NCI-H446 (cell line): Measurements from ENCODE around the gene TFRC.
"Not testable (repeated sequence)": the region's sequence is repeated elsewhere in the genome, so short reads cannot be mapped to it uniquely, and the experiment has no call there.

Experiments used
- DNase-seq, 2 experiments: peaks; one replicate each; lab custom pipeline; 2025; lab: John Stamatoyannopoulos, UW

The TFRC gene

DNA sequence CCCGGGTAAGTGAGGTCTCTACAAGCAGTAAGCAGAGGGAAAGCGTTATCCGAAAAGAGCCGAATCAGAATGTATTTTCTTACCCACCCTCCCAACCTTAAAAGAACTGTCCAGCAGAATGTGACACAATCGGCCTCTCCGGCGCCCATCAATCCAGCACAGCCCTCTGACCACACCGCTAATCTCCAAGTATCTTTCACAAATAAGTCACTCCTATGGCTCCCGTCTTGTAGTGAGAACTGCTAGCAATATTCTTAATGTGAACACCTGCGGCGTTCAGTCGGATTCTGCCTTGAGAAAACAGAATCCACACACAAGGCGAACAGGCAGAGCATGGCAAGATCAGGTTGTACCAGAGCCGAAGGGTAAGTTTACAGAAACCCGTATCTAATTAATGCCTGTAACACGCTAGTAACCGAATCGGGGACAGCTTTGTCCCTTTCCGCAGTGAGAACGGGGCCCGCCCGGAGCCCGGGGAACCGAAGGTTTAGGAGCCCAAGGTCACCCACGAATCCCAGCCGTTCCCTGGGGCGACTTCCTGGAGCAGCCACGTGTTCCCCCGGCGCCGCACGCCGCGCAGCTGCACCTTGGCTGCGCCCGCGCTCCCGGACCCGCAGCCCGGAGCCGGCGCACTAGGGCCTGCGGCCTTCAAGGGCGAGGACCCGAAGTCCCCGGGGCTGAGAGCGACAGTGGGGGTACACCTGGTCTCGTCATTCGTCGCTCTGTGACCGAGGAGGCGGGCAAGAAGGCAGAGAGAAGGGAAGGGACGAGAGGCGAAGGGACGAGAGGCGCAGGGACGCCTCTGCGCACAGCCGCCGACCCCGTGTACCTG, 672 bp downstream of the TFRC start:
- peak; percentile 7 to 54 for DNase-seq

- not testable (repeated sequence) for DNase-seq
These were observed 1.6 kb downstream of the TFRC start for GRCh38 chr3:196080101-196080846.

DNA sequence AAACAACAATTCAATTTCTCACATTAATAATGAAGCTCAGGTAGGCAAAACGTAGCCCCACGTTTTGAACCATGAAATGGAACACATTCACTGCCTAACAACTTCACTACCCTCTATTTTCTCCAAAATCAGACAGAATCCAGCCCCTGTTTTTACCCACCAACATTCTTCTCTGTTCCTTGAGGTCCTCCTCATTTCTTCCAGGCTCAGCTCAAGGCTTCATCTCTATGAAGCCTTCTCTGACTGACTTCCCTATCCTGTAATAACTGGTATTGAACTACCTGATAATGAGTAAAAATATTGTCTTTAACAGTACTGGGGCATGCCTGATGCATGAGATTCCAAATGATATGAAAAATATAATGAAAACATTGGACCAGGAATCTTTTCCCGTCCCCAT, 2.2 kb downstream of the TFRC start:
- no peak for DNase-seq

- DNase-seq: no peak
These were observed 6.9 kb downstream of the TFRC start for GRCh38 chr3:196075013-196075412.

DNA sequence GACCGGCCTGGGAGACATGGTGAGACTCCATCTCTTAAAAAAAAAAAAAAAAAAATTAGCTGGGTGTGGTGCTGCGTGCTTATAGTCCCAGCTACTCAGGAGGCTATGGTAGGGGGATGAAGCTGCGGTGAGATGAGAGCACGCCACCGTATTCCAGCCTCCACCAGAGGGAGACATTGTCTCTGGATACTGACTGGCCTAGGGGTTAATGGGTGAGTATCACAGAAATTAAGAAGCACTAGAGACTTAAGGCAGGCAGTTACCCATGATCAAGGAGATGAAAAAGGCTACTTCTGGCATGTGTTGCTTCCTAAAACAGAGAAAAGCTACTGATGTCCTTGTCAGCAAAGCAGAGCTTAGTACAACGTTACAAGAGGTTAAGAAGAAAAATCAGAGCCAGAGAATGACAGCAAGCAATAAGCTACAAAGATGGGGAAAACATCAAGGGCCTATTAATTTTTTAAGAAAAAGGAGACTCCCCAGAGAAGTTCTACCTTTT, 8.6 kb downstream of the TFRC start:
- peak; percentile 67 for DNase-seq

DNA sequence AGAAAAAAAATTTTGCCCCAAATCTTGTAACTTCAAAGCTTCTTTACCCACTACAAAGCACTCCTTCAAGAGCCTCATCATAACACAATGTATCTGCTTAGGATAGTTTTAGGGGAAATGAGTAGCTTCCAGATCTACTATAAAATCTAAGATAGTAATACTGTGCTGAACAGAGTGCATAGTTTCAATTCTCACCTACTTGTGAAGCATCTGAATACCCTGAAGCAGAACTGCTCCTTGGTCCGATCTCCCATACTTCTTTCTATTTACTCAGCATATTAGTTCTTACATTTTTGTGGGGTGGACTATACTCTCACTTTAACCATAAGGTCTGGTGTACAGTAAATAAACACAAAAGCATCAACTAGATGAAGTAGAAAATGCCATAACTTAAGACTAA, 9.6 kb downstream of the TFRC start:
- no peak for DNase-seq

- DNase-seq: not testable (repeated sequence)
These were observed 13.1 kb downstream of the TFRC start for GRCh38 chr3:196068812-196069211.

GRCh38 chr3:196067439-196067838, 14.5 kb downstream of the TFRC start:
- no peak for DNase-seq

DNA sequence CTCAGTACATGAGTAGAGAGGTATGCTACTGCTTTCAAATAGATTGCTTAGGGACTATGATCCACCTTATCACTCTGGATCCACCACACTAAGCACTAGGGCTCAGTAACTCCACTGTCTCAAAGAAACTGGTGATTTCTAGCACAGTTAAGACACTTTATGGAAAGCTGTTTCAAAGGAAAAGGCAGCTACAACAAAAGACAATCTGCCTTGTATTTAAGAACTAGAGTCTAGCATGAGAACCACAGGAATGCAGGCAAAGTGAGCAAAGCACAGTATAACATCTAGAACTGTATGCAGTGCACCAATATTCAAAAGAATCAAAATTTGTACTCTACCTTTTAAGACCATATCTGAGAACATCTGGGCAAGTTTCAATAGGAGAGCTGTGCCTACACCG, 17.9 kb downstream of the TFRC start:
- DNase-seq: no peak

- DNase-seq: no peak
These were observed 18.4 kb downstream of the TFRC start for GRCh38 chr3:196063456-196063855.

DNA sequence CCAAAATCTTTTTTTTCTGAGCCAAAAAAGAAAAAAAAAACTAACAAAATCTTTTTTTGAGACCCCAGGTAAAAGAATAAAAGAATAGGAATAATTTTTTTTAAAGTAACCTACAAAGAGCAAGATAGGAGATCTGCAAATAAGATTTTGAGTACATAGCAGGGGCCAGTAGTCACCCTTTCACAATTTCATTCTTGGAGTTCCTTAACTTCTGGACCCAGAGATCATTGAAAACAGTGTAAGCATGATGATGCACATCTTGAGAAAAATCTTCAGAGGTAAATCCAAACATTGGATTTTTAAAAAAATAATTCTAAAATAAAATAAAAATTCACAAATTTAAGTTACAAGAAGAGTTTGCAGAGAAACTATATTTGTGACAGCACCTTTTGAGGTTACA, 18.8 kb downstream of the TFRC start:
- no peak for DNase-seq

- DNase-seq: no peak
These were observed 21.1 kb downstream of the TFRC start for GRCh38 chr3:196060834-196061233.

- no peak for DNase-seq
These were observed 24.0 kb downstream of the TFRC start for GRCh38 chr3:196057760-196058331.

- DNase-seq: not testable (repeated sequence)
These were observed 25.5 kb downstream of the TFRC start for GRCh38 chr3:196056371-196056770.

GRCh38 chr3:196055683-196056270, 26.1 kb downstream of the TFRC start:
- no peak for DNase-seq

DNA sequence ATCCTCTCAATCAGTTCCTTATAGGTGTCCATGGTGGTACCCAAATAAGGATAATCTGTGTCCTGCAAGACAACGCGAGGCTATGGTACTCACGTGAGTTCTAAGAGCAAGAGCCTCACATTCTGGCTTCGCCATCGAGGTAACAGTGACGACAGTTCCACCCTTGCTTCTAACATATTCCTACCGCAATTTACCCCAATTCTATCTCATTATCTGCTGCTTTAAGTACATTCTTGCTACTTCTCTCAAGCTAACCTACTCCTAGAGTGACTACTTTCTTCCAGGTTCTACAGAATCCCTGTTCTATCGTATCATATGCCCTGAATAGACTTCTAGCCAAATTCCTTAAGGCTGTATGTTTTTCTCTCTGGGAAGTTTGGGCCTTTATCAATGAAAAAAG, 26.6 kb downstream of the TFRC start:
- DNase-seq: no peak

DNA sequence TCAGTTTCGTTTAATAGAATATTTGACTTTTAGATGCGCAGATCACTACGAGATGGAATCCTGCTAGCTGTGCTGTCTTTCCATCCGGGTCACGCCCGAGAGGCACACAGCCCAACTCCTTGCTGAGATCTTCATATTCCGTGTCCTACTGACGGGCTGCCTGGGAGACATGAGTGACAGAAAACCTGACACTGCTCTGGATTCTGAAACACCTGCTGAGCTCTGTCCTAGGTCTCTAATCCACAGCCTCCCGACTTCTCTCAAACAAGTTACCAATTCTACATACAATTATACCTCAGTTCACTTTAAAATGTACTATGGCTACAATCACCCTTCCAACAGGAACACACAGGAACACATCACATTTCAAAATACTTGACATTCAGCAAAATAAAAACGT, 27.2 kb downstream of the TFRC start:
- no peak for DNase-seq

DNA sequence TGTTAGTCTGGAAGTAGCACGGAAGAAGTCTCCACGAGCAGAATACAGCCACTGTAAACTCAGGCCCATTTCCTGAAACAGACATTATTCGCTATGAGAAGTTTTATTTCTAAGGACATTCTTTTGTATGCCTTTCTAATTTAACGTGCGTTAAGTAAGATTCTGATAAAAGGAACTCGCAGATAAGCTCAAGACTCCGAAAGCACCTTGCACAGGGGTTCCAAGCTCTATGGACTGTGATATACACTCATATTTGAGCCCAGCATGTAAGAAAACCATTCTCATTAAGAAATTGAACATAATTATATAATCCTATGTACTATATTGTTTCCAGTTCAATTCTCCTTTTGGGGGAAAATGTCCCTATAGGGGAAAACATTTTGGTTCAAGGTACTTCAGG, 28.4 kb downstream of the TFRC start:
- DNase-seq: no peak

DNA sequence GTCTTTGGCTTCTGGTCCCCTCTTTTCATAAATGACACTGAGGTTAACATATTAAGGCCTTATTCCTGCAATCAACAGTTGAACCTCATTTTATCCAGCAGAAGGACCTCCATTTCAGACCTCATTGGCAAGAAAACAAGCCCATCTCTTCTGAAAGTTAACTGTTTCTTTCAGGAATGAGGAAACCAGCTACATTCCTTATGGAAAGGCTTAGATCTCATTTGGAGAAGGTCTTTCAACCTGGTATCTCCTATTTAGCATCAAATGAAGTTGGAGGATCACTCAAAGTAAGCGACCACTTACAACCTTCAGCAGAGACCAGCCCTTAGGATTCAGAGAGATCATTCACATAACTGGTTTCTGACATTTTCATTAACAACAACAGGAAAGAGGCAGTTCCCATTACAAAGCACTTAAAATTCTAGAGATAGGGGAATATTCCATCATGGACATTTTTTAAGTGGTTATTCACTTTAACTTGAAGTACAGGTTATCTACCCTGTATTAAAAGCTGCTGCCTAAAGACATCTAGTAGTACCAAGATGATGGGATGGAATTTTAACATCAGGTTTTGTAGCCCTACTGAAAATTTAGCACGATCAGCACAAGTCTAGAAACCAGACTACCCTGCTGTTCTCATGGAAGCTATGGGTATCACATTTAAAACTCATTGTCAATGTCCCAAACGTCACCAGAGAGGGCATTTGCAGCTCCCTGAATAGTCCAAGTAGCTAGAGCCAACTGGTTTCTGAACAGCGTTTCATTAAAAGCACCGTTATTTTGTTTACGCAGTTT, 30.4 kb downstream of the TFRC start:
- DNase-seq: no peak

DNA sequence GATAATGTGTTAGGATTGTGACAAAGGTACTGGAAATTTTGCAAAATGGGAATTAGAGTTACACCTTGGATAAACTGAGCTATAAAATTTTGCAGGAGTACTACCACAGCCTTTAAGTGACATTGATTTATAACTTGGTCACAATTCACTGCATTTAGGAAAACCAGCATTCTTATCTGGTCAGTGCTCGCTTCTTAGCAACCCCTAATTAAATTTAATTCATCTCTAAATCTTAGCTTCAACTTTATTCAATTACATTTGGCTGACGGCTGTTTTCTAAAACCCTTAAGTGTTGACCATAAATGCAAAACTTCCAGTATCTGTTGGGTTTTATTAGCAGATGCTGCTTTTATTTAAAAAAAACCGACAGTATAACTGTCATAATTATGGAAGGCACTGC, 31.3 kb downstream of the TFRC start:
- no peak for DNase-seq

GRCh38 chr3:196049653-196050052, 32.2 kb downstream of the TFRC start:
- DNase-seq: no peak
